Mucosa of rectum (tissue), 2 donors: ENCODE results near the gene FAM98C.
"Not testable (repeated sequence)": the region's sequence is repeated elsewhere in the genome, so short reads cannot be mapped to it uniquely, and the experiment has no call there.

Experiments used
- H3K27ac ChIP-seq, 2 donors: one replicate each; pipeline ENCODE4 v1.7.0; 2013; ENCODE audit warnings: inconsistent platforms in 2 of 2, low read depth in 2 of 2, low read length in 2 of 2
- H3K27me3 ChIP-seq, 2 donors: one replicate each; pipeline ENCODE4 v1.7.0; 2013; ENCODE audit warnings: low read length in 2 of 2; ENCODE audit not compliant: control insufficient read depth in 2 of 2, insufficient read depth in 2 of 2
- H3K36me3 ChIP-seq, 2 donors: one replicate each; pipeline ENCODE4 v1.7.0; 2013; ENCODE audit warnings: low read length in 2 of 2; ENCODE audit not compliant: control insufficient read depth in 2 of 2, insufficient read depth in 2 of 2
- H3K4me1 ChIP-seq, 2 donors: one replicate each; pipeline ENCODE4 v1.7.0; 2013; ENCODE audit warnings: low read length in 2 of 2, mild to moderate bottlenecking in 1 of 2; ENCODE audit not compliant: control insufficient read depth in 2 of 2, insufficient read depth in 2 of 2
- H3K4me3 ChIP-seq, 2 donors: one replicate each; pipeline ENCODE4 v1.7.0; 2013; ENCODE audit warnings: low read length in 2 of 2
- H3K9ac ChIP-seq, 2 donors: one replicate each; pipeline ENCODE4 v1.7.0; 2013; ENCODE audit warnings: low read length in 2 of 2, low read depth in 1 of 2, mild to moderate bottlenecking in 1 of 2
- H3K9me3 ChIP-seq, 2 donors: one replicate each; pipeline ENCODE4 v1.7.0; 2013; ENCODE audit warnings: low read length in 2 of 2; ENCODE audit not compliant: control insufficient read depth in 2 of 2
- donor health status: healthy.
- donor health status: Normal muscosa, but diverticular disease.

Gene FAM98C

GRCh38 chr19:38411041-38411712 is 8.3 kb downstream of the FAM98C start:
- peaks cover 6 to 13% of the 10 kb centered on the region in 2 donors for H3K36me3 ChIP-seq
- no peak overlapping the region for H3K27ac ChIP-seq
- H3K27me3 ChIP-seq, result no peaks in the 10 kb centered on the region
- no peaks in the 10 kb centered on the region for H3K9me3 ChIP-seq
- no peak overlapping the region for H3K4me3 ChIP-seq
- H3K9ac ChIP-seq, result no peak overlapping the region
- no peaks in the 10 kb centered on the region for H3K4me1 ChIP-seq

GRCh38 chr19:38411898-38412297 is 9.0 kb downstream of the FAM98C start:
- H3K9me3 ChIP-seq, H3K27me3 ChIP-seq, H3K27ac ChIP-seq, H3K4me3 ChIP-seq, H3K36me3 ChIP-seq, H3K9ac ChIP-seq, H3K4me1 ChIP-seq: not testable (repeated sequence)

DNA sequence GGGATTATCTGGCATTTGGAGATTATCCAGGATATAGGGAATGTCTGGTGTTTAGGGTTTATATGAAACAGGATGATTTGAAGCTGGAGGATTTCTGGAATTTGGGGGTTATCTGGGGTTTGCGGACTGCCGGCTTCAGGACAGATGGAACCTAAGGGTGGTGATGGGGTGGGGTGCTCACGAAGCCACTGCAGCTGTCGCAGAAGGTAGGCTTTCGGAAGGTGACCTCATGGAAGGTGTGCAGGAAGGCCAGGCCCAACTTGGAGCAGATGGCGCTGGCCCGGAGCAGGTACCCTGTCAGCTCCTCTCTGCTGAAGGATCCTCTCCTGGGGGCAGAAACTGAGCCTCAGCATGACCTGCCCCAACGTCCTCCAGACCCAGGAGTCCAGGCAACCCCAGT is 9.6 kb downstream of the FAM98C start:
- H3K4me1 ChIP-seq, result peaks cover 0 to 2% of the 10 kb centered on the region in 2 donors
- H3K4me3 ChIP-seq, result no peak overlapping the region
- H3K27ac ChIP-seq, result no peak overlapping the region
- peaks cover 0 to 2% of the 10 kb centered on the region in 2 donors for H3K36me3 ChIP-seq
- no peaks in the 10 kb centered on the region for H3K27me3 ChIP-seq
- H3K9me3 ChIP-seq, result no peaks in the 10 kb centered on the region
- no peak overlapping the region for H3K9ac ChIP-seq

DNA sequence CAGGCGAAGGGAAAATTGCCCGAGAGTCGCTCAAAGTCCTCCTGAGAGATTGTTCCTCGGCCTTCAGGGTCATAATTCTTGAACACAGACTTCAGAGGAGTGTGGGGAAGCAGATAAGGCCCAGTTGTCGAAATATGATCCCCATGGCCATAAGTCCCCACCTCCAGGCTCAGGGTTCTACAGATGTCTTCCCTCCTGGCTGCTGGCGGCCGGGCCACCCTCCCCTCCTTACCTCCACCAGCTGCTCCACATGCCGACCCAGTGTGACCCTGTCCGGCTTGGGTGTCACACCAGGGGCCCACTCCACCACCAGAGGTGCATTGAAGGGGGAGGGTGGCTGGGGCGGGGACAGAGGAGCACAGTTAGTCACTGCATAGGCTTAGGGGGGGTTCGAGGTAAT is 10.1 kb downstream of the FAM98C start:
- H3K9me3 ChIP-seq, result no peaks in the 10 kb centered on the region
- peaks cover 0 to 2% of the 10 kb centered on the region in 2 donors for H3K36me3 ChIP-seq
- H3K4me3 ChIP-seq, result no peak overlapping the region
- no peak overlapping the region for H3K9ac ChIP-seq
- H3K27me3 ChIP-seq, result no peaks in the 10 kb centered on the region
- peaks cover 2 to 3% of the 10 kb centered on the region in 2 donors for H3K4me1 ChIP-seq
- no peak overlapping the region for H3K27ac ChIP-seq

DNA sequence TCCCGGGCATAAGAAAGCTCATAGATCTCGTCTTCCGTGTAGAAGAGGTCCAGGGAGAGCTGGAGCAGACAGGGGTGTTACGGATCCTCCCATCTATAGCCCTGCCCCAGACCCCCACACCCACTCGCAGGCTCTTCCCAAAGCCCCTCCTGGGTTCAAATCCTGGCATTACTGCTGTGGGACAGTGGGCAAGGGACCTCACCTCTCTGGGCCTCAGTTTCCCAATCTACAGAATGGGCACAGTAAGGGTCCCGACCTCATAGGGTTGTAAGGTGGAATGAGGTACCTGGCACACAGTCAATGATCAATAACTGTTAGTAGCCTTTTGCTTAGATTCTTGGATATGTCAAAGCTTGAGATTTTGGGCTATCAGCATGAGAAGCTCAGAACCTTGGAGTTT is 10.5 kb downstream of the FAM98C start:
- Histone ChIP-seq H3K36me3 (peaks cover 0 to 1% of the 10 kb centered on the region in 2 donors), H3K27ac (no peak overlapping the region), H3K4me3 (no peak overlapping the region), H3K4me1 (peaks cover 6% of the 10 kb centered on the region in 2 donors), H3K9ac (no peak overlapping the region), H3K27me3 (peaks cover 0 to 2% of the 10 kb centered on the region in 2 donors), H3K9me3 (no peaks in the 10 kb centered on the region)

DNA sequence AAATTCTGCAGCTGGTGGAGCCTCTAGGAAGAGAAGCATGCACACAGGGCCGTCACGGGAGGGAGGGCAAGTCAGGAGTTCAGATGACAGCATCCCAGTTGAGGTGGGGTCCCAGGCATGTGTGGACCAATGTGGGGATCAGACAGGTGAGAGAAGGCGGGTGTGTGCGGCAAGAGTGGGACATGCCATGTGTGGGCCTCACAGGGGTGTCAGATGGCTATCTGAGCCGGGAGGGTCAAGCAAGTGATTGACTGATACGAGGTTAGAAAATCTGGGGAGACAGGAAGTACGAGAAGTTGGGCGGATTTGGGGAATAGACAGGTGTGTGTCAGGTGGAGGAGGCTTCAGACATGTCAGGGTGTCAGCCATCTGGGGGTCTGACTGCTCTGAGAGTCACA is 14.3 kb downstream of the FAM98C start:
- Histone ChIP-seq H3K27me3 (peaks cover 0 to 4% of the 10 kb centered on the region in 2 donors), H3K27ac (no peak overlapping the region), H3K36me3 (no peaks in the 10 kb centered on the region), H3K9ac (no peak overlapping the region), H3K4me3 (no peak overlapping the region), H3K9me3 (no peaks in the 10 kb centered on the region), H3K4me1 (peaks cover 6 to 7% of the 10 kb centered on the region in 2 donors)

GRCh38 chr19:38417544-38418506 is 14.9 kb downstream of the FAM98C start:
- Histone ChIP-seq H3K36me3 (no peaks in the 10 kb centered on the region), H3K27me3 (peaks cover 0 to 4% of the 10 kb centered on the region in 2 donors), H3K9me3 (no peaks in the 10 kb centered on the region), H3K4me3 (peak overlapping the region in 1 of 2 donors; percentile 52), H3K9ac (no peak overlapping the region), H3K4me1 (peaks cover 6 to 7% of the 10 kb centered on the region in 2 donors), H3K27ac (no peak overlapping the region)

GRCh38 chr19:38420935-38421334 is 18.0 kb downstream of the FAM98C start:
- peaks cover 6 to 7% of the 10 kb centered on the region in 2 donors for H3K4me1 ChIP-seq
- H3K27ac ChIP-seq, result no peak overlapping the region
- no peak overlapping the region for H3K4me3 ChIP-seq
- H3K27me3 ChIP-seq, result peaks cover 0 to 4% of the 10 kb centered on the region in 2 donors
- no peaks in the 10 kb centered on the region for H3K36me3 ChIP-seq
- H3K9me3 ChIP-seq, result no peaks in the 10 kb centered on the region
- no peak overlapping the region for H3K9ac ChIP-seq

GRCh38 chr19:38421856-38422255 is 19.0 kb downstream of the FAM98C start:
- H3K4me1 ChIP-seq, result peaks cover 6 to 7% of the 10 kb centered on the region in 2 donors
- peaks cover 0 to 4% of the 10 kb centered on the region in 2 donors for H3K27me3 ChIP-seq
- no peak overlapping the region for H3K27ac ChIP-seq
- H3K9ac ChIP-seq, result no peak overlapping the region
- no peaks in the 10 kb centered on the region for H3K36me3 ChIP-seq
- no peaks in the 10 kb centered on the region for H3K9me3 ChIP-seq
- no peak overlapping the region for H3K4me3 ChIP-seq

GRCh38 chr19:38422438-38422837 is 19.5 kb downstream of the FAM98C start:
- H3K27ac ChIP-seq, result no peak overlapping the region
- no peaks in the 10 kb centered on the region for H3K36me3 ChIP-seq
- peaks cover 0 to 4% of the 10 kb centered on the region in 2 donors for H3K27me3 ChIP-seq
- H3K9ac ChIP-seq, result no peak overlapping the region
- H3K4me1 ChIP-seq, result peaks cover 5 to 7% of the 10 kb centered on the region in 2 donors
- no peaks in the 10 kb centered on the region for H3K9me3 ChIP-seq
- H3K4me3 ChIP-seq, result no peak overlapping the region
